Measurements from ENCODE around the gene BCR. TPM values are rescaled to one million over a fixed set of nuclear protein-coding genes. Genes with fewer than 3 reads are reported as not detected.

Gene BCR
- total RNA-seq, 2 donors from 2014 or later, result 40.3 to 47.4 TPM

- intact Hi-C loops (cut with DNase I), result no loop called here
- no peak for DNase-seq (ENCODE audit: low spot score)
These were observed 14.1 kb upstream of the BCR start for GRCh38 chr22:23166042-23166831.

- DNase-seq (ENCODE audit: low spot score), result no peak
- intact Hi-C loops (cut with DNase I), result no loop called here
These were observed 13.3 kb upstream of the BCR start for GRCh38 chr22:23166841-23167616.

DNA sequence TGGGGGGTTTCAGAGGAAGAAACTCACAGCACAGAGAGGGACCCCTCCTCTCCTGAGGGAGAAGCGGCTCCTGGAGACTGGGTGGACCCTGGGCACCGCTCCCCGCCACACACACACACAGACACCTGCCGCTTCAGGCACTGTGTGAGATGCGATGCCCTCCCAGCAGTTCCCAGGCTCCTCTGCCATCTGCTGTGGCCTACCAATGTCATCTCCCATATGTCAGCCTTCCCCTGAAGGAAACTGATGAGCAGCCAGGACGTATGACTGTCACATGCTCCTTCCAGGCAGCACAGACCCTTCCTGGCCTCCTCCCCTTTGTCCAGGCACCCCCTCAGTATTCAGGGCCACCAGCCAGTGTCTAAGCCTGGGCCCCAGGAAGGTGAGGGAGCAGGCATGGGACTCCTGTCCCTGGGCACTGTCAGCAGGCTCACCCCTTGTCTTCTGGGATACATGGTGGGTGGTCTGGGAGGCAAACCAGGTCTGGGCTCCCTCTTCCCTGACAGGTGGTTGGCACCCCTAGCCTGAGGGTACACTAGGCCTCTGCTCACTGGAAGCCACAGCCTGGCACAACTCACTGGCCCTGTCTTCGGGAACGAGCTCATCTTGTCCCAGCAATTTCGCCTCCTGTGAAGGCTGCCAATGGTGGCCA, 11.8 kb upstream of the BCR start:
- intact Hi-C loops (cut with DNase I), result no loop called here
- DNase-seq (ENCODE audit: low spot score), result no peak

DNA sequence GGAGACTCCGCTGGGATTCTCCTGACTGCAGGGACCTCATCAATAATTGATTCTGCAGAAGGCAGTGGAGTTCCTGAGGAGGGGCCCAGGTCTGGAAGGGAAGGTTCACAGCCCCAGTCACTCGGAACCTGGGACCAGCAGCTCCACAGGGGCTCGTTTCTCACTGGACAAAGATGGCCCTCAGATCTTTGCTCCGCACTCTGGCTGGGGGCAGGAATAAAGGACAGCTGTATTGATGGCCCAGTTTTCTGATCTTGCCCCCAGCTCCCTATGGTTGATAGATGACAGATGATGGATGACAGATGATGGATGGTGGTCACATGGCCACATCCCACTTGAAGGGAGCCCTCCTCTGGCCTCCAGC, 11.3 kb upstream of the BCR start:
- intact Hi-C loops (cut with DNase I), result no loop called here
- no peak for DNase-seq (ENCODE audit: low spot score)

DNA sequence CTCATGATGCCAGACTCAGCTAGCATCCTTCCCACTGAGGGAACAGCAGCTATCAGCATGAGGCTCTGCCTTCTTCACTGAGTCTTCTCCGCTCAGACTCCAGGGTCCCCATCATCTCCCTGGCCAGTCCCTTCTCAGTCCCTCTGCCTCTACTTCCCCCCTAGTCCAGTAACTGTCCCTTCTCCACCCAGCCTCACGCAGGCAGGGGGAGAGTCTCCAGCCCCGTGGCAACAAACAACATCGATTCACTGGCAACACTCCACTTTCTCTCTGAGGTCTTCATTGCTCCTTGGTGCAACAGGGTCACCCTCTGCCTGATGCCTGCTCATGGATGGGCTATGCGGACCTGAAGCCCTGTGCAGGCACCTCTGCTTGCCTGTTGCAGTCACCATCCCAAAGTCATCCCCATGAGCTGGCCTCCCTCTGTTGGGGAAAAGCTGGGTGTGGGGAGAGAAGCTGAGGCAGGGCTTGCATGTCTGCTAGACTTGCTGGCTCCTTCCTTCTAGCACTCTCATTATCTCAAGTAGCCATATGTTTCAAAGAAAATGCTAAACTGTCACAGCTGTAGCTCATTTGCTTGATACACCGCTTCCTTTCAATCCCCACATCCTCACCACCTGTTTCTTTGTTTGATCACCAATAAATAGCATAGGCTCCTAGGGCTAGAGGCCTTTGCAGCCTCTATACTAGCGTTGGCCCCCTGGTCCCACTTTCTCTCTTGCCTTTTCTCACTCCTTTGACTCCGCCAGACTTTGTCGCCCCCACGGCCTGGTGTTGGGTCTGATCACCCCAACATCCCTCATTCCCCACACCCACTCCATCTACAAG, 4.3 kb upstream of the BCR start:
- intact Hi-C loops (cut with DNase I), result loop anchor here (10.0 kb wide), 1 partner anchor 209 kb away; no protein-coding TSS in a partner anchor
- no peak for DNase-seq (ENCODE audit: low spot score)

DNA sequence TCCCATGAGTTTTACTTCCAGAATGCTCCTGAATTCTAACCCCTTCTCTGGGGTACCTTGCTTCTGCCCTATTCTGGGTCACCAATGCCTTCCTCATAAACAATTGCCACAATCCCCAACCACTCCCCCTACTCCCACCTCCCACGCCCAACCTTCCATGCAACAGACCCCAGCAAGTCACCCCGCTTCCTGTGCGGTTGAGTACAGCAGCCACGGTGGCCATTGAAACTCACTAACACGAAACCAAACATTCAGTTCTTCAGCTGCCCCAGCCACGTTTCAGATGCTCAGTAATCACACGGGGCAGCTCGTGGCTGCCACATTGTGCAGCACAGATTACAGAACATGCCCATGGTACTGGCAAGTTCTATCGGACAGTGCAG, 3.7 kb upstream of the BCR start:
- intact Hi-C loops (cut with DNase I), result loop anchor here (10.0 kb wide), 1 partner anchor 208 kb away; no protein-coding TSS in a partner anchor

DNA sequence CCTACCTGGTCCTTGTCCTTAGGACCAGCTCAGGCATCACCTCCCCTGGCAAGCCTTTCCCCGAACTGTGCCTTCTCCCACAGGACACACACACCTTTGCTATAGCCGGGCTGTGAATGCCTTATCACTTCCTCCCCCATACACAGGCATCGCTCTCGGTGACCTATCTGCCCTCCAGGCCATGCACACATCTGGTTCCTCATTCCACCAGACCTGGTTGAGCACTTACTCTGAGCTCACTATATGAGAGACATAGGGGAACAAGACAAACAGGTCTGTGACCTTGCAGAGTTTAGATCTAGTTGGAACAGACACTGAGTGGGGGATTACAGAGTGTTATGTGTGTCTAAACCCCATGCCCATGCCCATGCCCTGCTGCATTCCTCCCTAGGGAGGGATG, 3.1 kb upstream of the BCR start:
- intact Hi-C loops (cut with DNase I), result loop anchor here (10.0 kb wide), 1 partner anchor 208 kb away; no protein-coding TSS in a partner anchor
- no peak for DNase-seq (ENCODE audit: low spot score)

More for the DNA sequence above, 3.7 kb upstream of the BCR start:
- no peak for DNase-seq (ENCODE audit: low spot score)

DNA sequence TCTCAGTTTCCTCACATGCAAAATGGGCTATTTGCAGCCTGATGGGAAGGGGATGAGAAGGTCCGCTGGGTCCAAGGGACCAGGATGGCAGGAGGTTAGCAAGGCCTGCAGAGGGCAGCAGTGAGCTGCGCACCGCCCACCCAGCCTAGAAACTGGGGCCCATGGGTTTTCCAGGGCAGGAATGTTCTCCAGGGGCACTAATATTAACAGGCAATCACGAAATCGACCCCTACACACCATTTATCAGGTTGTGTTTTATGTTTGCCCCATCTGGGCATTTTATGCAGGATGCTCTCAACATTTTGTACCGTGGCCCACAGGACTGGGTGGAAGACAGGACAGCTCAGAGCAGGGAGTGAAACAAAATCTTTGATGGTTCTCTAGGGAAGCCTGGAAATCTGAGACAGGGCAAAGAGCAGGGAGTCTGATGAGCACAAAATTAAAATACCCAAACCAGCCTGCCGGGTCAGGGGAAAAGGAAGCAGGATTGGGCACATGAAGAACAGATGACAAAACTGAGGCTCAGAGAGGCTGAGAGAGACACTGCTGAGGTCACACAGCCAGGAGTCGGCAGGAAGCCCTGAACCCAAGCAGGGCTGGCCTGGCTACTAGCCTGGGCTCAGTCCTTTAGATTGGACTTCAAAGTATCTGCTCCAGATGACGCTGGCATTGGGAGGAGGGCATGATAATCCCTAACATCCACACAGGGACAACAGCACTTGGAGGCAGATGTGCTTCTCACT, 1.6 kb upstream of the BCR start:
- peak; percentile 90 for DNase-seq (ENCODE audit: low spot score)
- intact Hi-C loops (cut with DNase I), result loop anchor here (2.0 to 10.0 kb wide), 3 partner anchors 102 to 206 kb away; no protein-coding TSS in a partner anchor

DNA sequence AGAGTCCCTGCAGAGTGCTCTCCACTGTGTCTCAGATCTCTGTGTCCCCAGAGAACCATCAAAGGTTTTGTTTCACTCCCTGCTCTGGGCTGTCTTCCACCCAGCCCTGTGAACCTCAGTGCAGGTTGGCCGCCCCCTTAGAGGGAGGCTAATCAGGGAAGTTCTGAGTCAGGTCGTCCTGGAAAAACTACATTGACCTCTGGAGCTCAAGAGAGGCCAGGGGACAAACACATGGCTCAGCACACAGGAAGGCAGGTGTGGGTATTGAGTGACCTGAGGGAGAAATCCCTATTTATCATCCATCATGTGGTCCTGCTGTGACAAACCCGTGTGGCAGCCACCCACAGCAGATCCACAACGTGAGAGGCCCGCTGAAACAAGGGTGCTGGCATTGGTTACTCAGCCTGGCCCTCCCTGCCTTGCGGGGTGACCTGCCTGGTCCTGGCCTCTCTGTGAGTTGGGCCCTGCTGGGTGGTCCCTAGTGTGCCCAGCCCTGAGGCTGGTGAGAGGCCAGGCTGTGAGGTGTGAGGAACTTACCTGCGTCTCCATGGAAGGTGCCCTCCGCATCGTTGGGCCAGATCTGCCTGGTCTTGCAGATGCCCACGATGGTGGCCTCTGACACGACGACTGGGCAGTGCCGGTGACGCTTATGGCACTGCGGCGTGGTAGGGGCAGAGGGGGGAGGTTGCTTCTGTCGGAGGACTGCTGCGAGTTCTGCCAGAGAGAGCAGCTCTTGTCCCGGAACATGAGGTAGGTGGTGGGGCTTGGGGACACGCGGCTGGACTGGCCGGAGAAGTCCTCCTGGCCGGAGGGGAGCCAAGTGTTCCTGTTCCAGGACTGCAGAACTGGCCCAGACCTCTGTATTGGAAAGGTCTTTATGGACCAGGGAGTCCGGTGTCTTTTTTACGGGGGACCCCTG, 669 bp upstream of the BCR start:
- intact Hi-C loops (cut with DNase I), result loop anchor here (2.0 to 10.0 kb wide), 5 partner anchors 38 to 448 kb away; no protein-coding TSS in a partner anchor
- no peak for DNase-seq (ENCODE audit: low spot score)

DNA sequence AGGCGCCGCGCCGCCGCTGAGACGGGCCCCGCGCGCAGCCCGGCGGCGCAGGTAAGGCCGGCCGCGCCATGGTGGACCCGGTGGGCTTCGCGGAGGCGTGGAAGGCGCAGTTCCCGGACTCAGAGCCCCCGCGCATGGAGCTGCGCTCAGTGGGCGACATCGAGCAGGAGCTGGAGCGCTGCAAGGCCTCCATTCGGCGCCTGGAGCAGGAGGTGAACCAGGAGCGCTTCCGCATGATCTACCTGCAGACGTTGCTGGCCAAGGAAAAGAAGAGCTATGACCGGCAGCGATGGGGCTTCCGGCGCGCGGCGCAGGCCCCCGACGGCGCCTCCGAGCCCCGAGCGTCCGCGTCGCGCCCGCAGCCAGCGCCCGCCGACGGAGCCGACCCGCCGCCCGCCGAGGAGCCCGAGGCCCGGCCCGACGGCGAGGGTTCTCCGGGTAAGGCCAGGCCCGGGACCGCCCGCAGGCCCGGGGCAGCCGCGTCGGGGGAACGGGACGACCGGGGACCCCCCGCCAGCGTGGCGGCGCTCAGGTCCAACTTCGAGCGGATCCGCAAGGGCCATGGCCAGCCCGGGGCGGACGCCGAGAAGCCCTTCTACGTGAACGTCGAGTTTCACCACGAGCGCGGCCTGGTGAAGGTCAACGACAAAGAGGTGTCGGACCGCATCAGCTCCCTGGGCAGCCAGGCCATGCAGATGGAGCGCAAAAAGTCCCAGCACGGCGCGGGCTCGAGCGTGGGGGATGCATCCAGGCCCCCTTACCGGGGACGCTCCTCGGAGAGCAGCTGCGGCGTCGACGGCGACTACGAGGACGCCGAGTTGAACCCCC, 798 bp downstream of the BCR start:
- DNase-seq (ENCODE audit: low spot score), result no peak
- intact Hi-C loops (cut with DNase I), result loop anchor here in 1 of 2 donors (5.0 kb wide), 2 partner anchors 36 to 446 kb away; no protein-coding TSS in a partner anchor

- intact Hi-C loops (cut with DNase I), result loop anchor here in 1 of 2 donors (5.0 kb wide), 2 partner anchors 35 to 445 kb away; no protein-coding TSS in a partner anchor
- DNase-seq (ENCODE audit: low spot score), result no peak
These were observed 1.5 kb downstream of the BCR start for GRCh38 chr22:23181721-23182308.

DNA sequence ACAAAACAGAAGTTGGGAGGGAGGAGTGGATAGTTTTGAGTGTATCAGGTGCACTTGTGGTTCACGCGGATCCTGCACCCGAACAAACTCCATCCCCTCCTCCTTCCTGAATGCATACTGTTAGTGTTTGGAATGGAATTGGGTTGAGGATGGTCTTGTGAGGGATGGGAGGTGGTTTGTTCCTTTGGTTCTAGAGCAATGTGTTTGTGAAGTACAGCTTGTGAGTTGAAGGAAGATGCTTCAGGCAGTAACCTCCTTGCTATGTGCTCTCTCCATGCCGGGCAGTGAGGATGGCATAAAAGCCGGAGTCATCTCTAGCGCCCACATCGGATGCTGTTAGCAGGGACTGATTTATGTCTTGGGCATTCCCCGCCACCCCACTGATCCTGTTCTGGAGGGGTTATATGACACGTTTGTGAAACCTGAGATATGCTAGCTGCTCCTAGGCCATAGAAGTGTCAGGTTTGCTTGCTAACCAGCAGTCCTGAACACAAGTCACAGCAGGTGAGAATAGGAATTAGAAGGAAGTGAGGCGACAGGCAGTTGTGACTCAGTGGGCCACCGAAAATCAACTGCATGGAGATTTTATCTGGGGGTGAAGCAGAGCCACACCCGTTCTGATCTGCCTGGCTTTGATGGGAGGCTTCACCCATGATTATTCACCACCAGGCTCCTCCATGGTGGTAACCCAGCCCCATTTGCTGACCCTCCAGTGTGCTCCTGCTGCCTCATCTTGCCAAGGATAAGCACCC, 2.2 kb downstream of the BCR start:
- DNase-seq (ENCODE audit: low spot score), result no peak
- intact Hi-C loops (cut with DNase I), result loop anchor here in 1 of 2 donors (5.0 kb wide), 2 partner anchors 35 to 445 kb away; no protein-coding TSS in a partner anchor

GRCh38 chr22:23183061-23183698, 2.9 kb downstream of the BCR start:
- intact Hi-C loops (cut with DNase I), result loop anchor here in 1 of 2 donors (5.0 kb wide), 2 partner anchors 34 to 444 kb away; no protein-coding TSS in a partner anchor
- DNase-seq (ENCODE audit: low spot score), result no peak

DNA sequence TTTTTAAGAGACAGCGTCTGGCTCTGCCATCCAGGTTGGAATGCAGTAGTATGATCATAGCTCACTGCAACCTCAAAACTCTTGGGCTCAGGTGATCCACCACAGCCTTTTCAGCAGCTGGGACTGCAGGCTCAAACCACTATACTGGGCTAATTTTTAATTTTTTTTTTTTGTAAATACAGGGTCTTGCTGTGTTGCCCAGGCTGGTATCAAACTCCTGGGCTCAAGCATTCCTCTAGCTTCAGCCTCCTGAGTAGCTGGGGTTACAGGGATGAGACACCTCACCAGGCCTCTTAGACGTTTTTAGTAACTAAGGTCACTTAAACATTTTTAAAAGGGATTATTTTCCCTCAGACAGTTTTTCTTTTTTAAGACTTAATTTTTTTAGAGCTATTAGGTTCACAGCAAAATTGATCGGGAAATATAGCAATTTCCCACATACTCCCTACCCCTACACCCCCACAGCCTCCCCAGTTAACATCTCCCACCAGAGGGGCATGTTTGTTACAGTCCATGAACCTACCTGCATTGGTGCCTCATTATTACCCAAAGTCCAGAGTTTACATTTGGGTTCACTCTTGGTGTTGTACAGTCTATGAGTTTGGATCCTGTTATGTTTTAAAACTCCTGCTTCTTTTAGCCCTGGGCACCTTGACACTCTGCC, 3.9 kb downstream of the BCR start:
- intact Hi-C loops (cut with DNase I), result loop anchor here in 1 of 2 donors (5.0 kb wide), 2 partner anchors 33 to 443 kb away; no protein-coding TSS in a partner anchor
- DNase-seq (ENCODE audit: low spot score), result no peak

All from posterior vena cava (tissue), 2 donors.